HepG2 (cell line): ENCODE data around the gene CYTH1. TPM values are rescaled to one million over a fixed set of nuclear protein-coding genes. Genes with fewer than 3 reads are reported as not detected.

Source experiments
- BHLHE40 ChIP-seq: IDR thresholded peaks from 2 replicates; pipeline ENCODE4 v1.6.1; 2011; ENCODE audit warnings: low read length, improper control_type of control experiment
- CEBPG ChIP-seq: IDR thresholded peaks from 2 replicates; pipeline ENCODE4 v1.6.1; 2016
- DNMT3B ChIP-seq: conservative IDR thresholded peaks from 2 replicates; pipeline ENCODE4 v1.6.1; 2016; ENCODE audit warnings: missing biosample characterization, control low read depth
- FOXA3 ChIP-seq: IDR thresholded peaks from 2 replicates; pipeline ENCODE4 v1.6.1; 2016; ENCODE audit warnings: missing genetic modification reagents, missing compliant biosample characterization
- GATAD2A ChIP-seq: IDR thresholded peaks from 2 replicates; pipeline ENCODE4 v1.6.1; 2016
- HMG20A ChIP-seq: IDR thresholded peaks from 2 replicates; pipeline ENCODE4 v1.6.1; 2016; ENCODE audit warnings: borderline replicate concordance
- JUND ChIP-seq: sonication (generic); formaldehyde crosslinking; IDR thresholded peaks from 2 replicates; pipeline ENCODE4 v1.8.0; 2022; ENCODE audit warnings: mild to moderate bottlenecking, missing genetic modification reagents
- MED1 ChIP-seq: sonication (generic); formaldehyde crosslinking; IDR thresholded peaks from 2 replicates; pipeline ENCODE4 v1.4.0; 2020; ENCODE audit warnings: missing genetic modification reagents
- NCOA1 ChIP-seq: sonication (generic); formaldehyde crosslinking; IDR thresholded peaks from 2 replicates; pipeline ENCODE4 v1.9.0; 2021; ENCODE audit warnings: missing genetic modification reagents
- RAD51 ChIP-seq: fragments of 450-650 bp; IDR thresholded peaks from 2 replicates; pipeline ENCODE4 v1.6.1; 2016; ENCODE audit warnings: borderline replicate concordance
- SALL2 ChIP-seq: sonication (generic); formaldehyde crosslinking; IDR thresholded peaks from 2 replicates; pipeline ENCODE4 v1.8.1; 2023; ENCODE audit warnings: mild to moderate bottlenecking, missing genetic modification reagents, inconsistent platforms
- ZMYM4 ChIP-seq: sonication (generic); formaldehyde crosslinking; IDR thresholded peaks from 2 replicates; pipeline ENCODE4 v1.8.1; 2023; ENCODE audit warnings: mild to moderate bottlenecking, missing genetic modification reagents
- ZNF264 ChIP-seq: sonication (generic); formaldehyde crosslinking; IDR thresholded peaks from 2 replicates; pipeline ENCODE4 v1.4.0; 2020; ENCODE audit warnings: missing genetic modification reagents
- polyA plus RNA-seq, 8 experiments: library from polyadenylated mRNA; depleted of rRNA in 3 of 8; stranded (reverse) in 7 of 8; unstranded in 1 of 8; fragments of >200 nt; fragmentation: Illumina TruSeq in 4 of 8; extraction: Trizol in 4 of 8; gene quantifications; 2 replicates each; pipeline versions ENCODE4 v1.2.1 to v1.2.3, GENCODE V29; 2011 to 2016; ENCODE audit warnings: low read depth in 4 of 8, missing spikeins in 1 of 8, mixed read lengths in 1 of 8; ENCODE audit not compliant: insufficient read depth in 1 of 8
- total RNA-seq, 5 experiments: library from RNA; depleted of rRNA; stranded (reverse); fragments of >200 nt; fragmentation: Illumina TruSeq; extraction: Trizol; gene quantifications; 2 replicates each; pipeline ENCODE4 v1.2.3, GENCODE V29; 2016; ENCODE audit warnings: low read depth in 1 of 5
- TF ChIP-seq, protein P1 (sequence below): sonication (generic); formaldehyde crosslinking; IDR thresholded peaks from 2 replicates; pipeline ENCODE4 v1.9.0; 2022; ENCODE audit warnings: missing genetic modification reagents, mild to moderate bottlenecking, borderline replicate concordance
- TF ChIP-seq, protein P2 (sequence below): sonication (generic); formaldehyde crosslinking; conservative IDR thresholded peaks from 2 replicates; pipeline ENCODE4 v1.4.0; 2020; ENCODE audit warnings: mild to moderate bottlenecking, missing genetic modification reagents, moderate library complexity
- TF ChIP-seq, protein P3 (sequence below): sonication (generic); formaldehyde crosslinking; IDR thresholded peaks from 2 replicates; pipeline ENCODE4 v1.8.1; 2023; ENCODE audit warnings: missing genetic modification reagents, mild to moderate bottlenecking, borderline replicate concordance
- TF ChIP-seq, protein P4 (sequence below): sonication (generic); formaldehyde crosslinking; IDR thresholded peaks from 2 replicates; pipeline ENCODE4 v1.5.0; 2020; ENCODE audit warnings: missing genetic modification reagents
- TF ChIP-seq, protein P5 (sequence below): IDR thresholded peaks from 2 replicates; pipeline ENCODE4 v1.6.1; 2016; ENCODE audit warnings: mild to moderate bottlenecking

Gene CYTH1
- total and polyA plus RNA-seq, 2 of the 13 experiments (the other 11 are each of a cell fraction or from before 2014, with no cell fraction given), result 20.1 to 48.9 TPM

DNA sequence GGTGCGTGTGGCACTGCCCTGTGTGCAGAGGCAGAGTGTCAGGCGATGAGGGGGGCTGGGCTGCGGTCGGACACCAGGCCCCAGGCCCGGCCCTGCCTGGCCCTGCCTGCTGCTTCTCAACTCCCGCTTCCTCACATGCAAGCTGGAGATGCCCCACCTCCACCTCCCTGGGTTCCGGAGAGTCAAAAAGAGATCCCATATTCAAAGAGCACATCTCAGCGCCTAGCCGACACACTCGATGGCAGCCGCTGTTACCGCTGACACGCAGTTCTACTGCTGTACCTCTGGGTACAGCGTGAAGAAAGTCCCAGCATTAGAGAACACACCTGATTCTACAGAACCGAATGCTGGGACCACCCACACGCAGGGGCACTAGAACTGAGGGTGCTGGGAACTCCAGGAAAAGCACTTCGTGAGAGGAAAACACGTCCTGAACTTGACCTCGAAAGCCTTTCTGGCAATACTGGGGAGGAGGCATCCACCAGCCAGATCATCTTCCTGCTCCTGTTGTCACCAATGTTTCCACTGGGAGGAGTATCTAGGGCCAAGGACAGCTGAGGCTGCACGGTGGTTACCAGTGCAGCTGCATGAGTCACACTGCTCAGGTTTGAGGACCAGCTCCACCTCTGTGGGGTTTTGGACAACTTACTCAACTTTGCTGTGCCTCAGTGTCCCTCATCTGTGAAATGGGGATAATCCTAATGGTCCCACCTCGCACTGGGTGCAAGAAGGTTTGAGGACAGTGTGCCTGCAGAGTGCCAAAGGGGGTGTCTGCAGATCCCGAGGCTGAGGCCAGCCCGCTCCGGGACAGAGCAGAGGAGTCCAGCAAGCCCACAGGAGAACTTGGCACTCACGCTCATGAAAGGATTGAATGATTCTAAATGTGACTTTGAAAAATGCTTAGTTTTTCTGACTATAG is 104.5 kb downstream of the CYTH1 start (continued):
- TF ChIP-seq HMG20A (CRISPR knock-in tag) (peak; percentile 13; the same call in 1 of the 2 replicates), ZNF264 (CRISPR knock-in tag) (0 out of 2 replicates have a peak, but pooled peaks have one; percentile 37), BHLHE40 (no peak), RAD51 (no peak), ZMYM4 (CRISPR knock-in tag) (peak; percentile 20; the same call in 1 of the 2 replicates), SALL2 (no peak), MED1 (CRISPR knock-in tag) (peak; percentile 75), GATAD2A (CRISPR knock-in tag) (peak; percentile 19; the same call in 1 of the 2 replicates), NCOA1 (no peak), CEBPG (CRISPR knock-in tag) (0 out of 2 replicates have a peak, but pooled peaks have one; percentile 13), FOXA3 (CRISPR knock-in tag) (0 out of 2 replicates have a peak, but pooled peaks have one; percentile 14), DNMT3B (CRISPR knock-in tag) (no peak), JUND (CRISPR knock-in tag) (0 out of 2 replicates have a peak, but pooled peaks have one; percentile 20)
- TF ChIP-seq, protein P1, sequence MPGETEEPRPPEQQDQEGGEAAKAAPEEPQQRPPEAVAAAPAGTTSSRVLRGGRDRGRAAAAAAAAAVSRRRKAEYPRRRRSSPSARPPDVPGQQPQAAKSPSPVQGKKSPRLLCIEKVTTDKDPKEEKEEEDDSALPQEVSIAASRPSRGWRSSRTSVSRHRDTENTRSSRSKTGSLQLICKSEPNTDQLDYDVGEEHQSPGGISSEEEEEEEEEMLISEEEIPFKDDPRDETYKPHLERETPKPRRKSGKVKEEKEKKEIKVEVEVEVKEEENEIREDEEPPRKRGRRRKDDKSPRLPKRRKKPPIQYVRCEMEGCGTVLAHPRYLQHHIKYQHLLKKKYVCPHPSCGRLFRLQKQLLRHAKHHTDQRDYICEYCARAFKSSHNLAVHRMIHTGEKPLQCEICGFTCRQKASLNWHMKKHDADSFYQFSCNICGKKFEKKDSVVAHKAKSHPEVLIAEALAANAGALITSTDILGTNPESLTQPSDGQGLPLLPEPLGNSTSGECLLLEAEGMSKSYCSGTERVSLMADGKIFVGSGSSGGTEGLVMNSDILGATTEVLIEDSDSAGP (CRISPR knock-in tag), result peak; percentile 55; the same call in 1 of the 2 replicates
- TF ChIP-seq, protein P2, sequence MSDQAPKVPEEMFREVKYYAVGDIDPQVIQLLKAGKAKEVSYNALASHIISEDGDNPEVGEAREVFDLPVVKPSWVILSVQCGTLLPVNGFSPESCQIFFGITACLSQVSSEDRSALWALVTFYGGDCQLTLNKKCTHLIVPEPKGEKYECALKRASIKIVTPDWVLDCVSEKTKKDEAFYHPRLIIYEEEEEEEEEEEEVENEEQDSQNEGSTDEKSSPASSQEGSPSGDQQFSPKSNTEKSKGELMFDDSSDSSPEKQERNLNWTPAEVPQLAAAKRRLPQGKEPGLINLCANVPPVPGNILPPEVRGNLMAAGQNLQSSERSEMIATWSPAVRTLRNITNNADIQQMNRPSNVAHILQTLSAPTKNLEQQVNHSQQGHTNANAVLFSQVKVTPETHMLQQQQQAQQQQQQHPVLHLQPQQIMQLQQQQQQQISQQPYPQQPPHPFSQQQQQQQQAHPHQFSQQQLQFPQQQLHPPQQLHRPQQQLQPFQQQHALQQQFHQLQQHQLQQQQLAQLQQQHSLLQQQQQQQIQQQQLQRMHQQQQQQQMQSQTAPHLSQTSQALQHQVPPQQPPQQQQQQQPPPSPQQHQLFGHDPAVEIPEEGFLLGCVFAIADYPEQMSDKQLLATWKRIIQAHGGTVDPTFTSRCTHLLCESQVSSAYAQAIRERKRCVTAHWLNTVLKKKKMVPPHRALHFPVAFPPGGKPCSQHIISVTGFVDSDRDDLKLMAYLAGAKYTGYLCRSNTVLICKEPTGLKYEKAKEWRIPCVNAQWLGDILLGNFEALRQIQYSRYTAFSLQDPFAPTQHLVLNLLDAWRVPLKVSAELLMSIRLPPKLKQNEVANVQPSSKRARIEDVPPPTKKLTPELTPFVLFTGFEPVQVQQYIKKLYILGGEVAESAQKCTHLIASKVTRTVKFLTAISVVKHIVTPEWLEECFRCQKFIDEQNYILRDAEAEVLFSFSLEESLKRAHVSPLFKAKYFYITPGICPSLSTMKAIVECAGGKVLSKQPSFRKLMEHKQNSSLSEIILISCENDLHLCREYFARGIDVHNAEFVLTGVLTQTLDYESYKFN (CRISPR knock-in tag), result 0 out of 2 replicates have a peak, but pooled peaks have one; percentile 25
- TF ChIP-seq, protein P3, sequence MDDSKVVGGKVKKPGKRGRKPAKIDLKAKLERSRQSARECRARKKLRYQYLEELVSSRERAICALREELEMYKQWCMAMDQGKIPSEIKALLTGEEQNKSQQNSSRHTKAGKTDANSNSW (CRISPR knock-in tag), result no peak
- TF ChIP-seq, protein P4, sequence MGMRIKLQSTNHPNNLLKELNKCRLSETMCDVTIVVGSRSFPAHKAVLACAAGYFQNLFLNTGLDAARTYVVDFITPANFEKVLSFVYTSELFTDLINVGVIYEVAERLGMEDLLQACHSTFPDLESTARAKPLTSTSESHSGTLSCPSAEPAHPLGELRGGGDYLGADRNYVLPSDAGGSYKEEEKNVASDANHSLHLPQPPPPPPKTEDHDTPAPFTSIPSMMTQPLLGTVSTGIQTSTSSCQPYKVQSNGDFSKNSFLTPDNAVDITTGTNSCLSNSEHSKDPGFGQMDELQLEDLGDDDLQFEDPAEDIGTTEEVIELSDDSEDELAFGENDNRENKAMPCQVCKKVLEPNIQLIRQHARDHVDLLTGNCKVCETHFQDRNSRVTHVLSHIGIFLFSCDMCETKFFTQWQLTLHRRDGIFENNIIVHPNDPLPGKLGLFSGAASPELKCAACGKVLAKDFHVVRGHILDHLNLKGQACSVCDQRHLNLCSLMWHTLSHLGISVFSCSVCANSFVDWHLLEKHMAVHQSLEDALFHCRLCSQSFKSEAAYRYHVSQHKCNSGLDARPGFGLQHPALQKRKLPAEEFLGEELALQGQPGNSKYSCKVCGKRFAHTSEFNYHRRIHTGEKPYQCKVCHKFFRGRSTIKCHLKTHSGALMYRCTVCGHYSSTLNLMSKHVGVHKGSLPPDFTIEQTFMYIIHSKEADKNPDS (CRISPR knock-in tag), result peak; percentile 29; the same call in 1 of the 2 replicates
- TF ChIP-seq, protein P5, sequence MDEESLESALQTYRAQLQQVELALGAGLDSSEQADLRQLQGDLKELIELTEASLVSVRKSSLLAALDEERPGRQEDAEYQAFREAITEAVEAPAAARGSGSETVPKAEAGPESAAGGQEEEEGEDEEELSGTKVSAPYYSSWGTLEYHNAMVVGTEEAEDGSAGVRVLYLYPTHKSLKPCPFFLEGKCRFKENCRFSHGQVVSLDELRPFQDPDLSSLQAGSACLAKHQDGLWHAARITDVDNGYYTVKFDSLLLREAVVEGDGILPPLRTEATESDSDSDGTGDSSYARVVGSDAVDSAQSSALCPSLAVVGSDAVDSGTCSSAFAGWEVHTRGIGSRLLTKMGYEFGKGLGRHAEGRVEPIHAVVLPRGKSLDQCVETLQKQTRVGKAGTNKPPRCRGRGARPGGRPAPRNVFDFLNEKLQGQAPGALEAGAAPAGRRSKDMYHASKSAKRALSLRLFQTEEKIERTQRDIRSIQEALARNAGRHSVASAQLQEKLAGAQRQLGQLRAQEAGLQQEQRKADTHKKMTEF (CRISPR knock-in tag), result no peak
